HK-2 (cell line): Measurements from ENCODE around the gene PIGM.

ENCODE experiments used
- DNase-seq: peaks from one replicate; pipeline ENCODE4 v3.0.0-alpha.2; 2018; ENCODE audit not compliant: unreplicated experiment

The PIGM gene

GRCh38 chr1:159989581-159989980, 42.2 kb downstream of the PIGM start:
- no peak for DNase-seq

- no peak for DNase-seq
Measured at GRCh38 chr1:159988006-159988405, 43.8 kb downstream of the PIGM start.

GRCh38 chr1:159987186-159987585, 44.6 kb downstream of the PIGM start:
- DNase-seq, result no peak

- DNase-seq, result no peak
Measured at GRCh38 chr1:159986531-159986930, 45.3 kb downstream of the PIGM start.

- no peak for DNase-seq
Measured at GRCh38 chr1:159986093-159986492, 45.7 kb downstream of the PIGM start.

- no peak for DNase-seq
Measured at GRCh38 chr1:159985473-159985872, 46.3 kb downstream of the PIGM start.

GRCh38 chr1:159983681-159984080, 48.1 kb downstream of the PIGM start:
- no peak for DNase-seq

- DNase-seq, result no peak
Measured at GRCh38 chr1:159982280-159982679, 49.5 kb downstream of the PIGM start.

- DNase-seq, result no peak
Measured at GRCh38 chr1:159981351-159982055, 50.3 kb downstream of the PIGM start.

GRCh38 chr1:159980786-159981185, 51.0 kb downstream of the PIGM start:
- DNase-seq, result no peak

GRCh38 chr1:159980076-159980475, 51.7 kb downstream of the PIGM start:
- no peak for DNase-seq

- DNase-seq, result no peak
Measured at GRCh38 chr1:159979257-159979656, 52.5 kb downstream of the PIGM start.

GRCh38 chr1:159978107-159978398, 53.7 kb downstream of the PIGM start:
- DNase-seq, result no peak

GRCh38 chr1:159977364-159978106, 54.3 kb downstream of the PIGM start:
- DNase-seq, result no peak
